Esophagus muscularis mucosa (tissue), 4 donors: Measurements from ENCODE around the gene SCAMP1. TPM values are rescaled to one million over a fixed set of nuclear protein-coding genes. Genes with fewer than 3 reads are reported as not detected.

Source experiments
- DNase-seq: peaks from one replicate; pipeline ENCODE4 v3.0.0-alpha.2; 2017; ENCODE audit errors: extremely low spot score
- H3K27ac ChIP-seq, 4 donors: fragments of 200-600 bp; sonication (generic); replicated peaks in 1 of 4; 1 replicate in 3 of 4; 2 replicates in 1 of 4; pipeline ENCODE4 v1.5.1; 2016 to 2019; ENCODE audit warnings: mild to moderate bottlenecking in 1 of 4
- H3K27me3 ChIP-seq, 4 donors: fragments of 200-600 bp; sonication (generic); one replicate each; pipeline versions ENCODE4 v1.5.1 to v1.6.0; 2016 to 2019
- H3K36me3 ChIP-seq, 4 donors: fragments of 200-600 bp; sonication (generic); one replicate each; pipeline ENCODE4 v1.5.1; 2016 to 2019
- H3K4me1 ChIP-seq, 4 donors: fragments of 200-600 bp; sonication (generic); one replicate each; pipeline ENCODE4 v1.5.1; 2016 to 2019
- H3K4me3 ChIP-seq, 4 donors: fragments of 200-600 bp; sonication (generic); 1 replicate in 2 of 4; 2 replicates in 2 of 4; pipeline ENCODE4 v1.5.1; 2016 to 2019; ENCODE audit warnings: mild to moderate bottlenecking in 4 of 4, moderate library complexity in 1 of 4
- H3K9me3 ChIP-seq, 4 donors: fragments of 200-600 bp; sonication (generic); 1 replicate in 3 of 4; 2 replicates in 1 of 4; pipeline ENCODE4 v1.5.1; 2016 to 2019
- EP300 ChIP-seq: sonication (generic); formaldehyde crosslinking; IDR thresholded peaks from one replicate; pipeline ENCODE4 v1.6.1; 2017; ENCODE audit warnings: antibody characterized with exemption
- POLR2A ChIP-seq: fragments of 450-650 bp; IDR thresholded peaks from one replicate; pipeline ENCODE4 v1.6.1; 2017; ENCODE audit warnings: antibody characterized with exemption, moderate library complexity, mild to moderate bottlenecking, low read depth
- POLR2AphosphoS5 ChIP-seq, 2 donors: sonication (generic); formaldehyde crosslinking; IDR thresholded peaks; one replicate each; pipeline ENCODE4 v1.6.1; 2017; ENCODE audit warnings: antibody characterized with exemption in 2 of 2
- WGBS: methylation state at CpG from one replicate; pipeline ENCODE4 v1.1.5; 2018; 5-methylcytosine and 5-hydroxymethylcytosine counted together
- intact Hi-C: fragments of 100-400 bp; cut with DNase I; formaldehyde crosslinking; loops from one replicate; pipeline ENCODE4 v1.15.1; 2023
- total RNA-seq, 4 donors: library from RNA; depleted of rRNA; stranded (reverse); fragments of >200 nt; gene quantifications; one replicate each; pipeline versions ENCODE4 v1.1.0 to v1.2.1, GENCODE V29; 2016
- TF ChIP-seq, protein P1 (sequence below), 3 experiments: fragments of 200-600 bp in 2 of 3; fragments of 450-650 bp in 1 of 3; sonication (generic) in 2 of 3; IDR thresholded peaks; one replicate each; pipeline ENCODE4 v1.5.1; 2017 to 2019; ENCODE audit warnings: antibody characterized with exemption in 3 of 3, mild to moderate bottlenecking in 2 of 3, moderate library complexity in 1 of 3

The SCAMP1 gene
- total RNA-seq, 4 donors from 2014 or later = 24.7 to 36.8 (median 30.8) TPM

DNA sequence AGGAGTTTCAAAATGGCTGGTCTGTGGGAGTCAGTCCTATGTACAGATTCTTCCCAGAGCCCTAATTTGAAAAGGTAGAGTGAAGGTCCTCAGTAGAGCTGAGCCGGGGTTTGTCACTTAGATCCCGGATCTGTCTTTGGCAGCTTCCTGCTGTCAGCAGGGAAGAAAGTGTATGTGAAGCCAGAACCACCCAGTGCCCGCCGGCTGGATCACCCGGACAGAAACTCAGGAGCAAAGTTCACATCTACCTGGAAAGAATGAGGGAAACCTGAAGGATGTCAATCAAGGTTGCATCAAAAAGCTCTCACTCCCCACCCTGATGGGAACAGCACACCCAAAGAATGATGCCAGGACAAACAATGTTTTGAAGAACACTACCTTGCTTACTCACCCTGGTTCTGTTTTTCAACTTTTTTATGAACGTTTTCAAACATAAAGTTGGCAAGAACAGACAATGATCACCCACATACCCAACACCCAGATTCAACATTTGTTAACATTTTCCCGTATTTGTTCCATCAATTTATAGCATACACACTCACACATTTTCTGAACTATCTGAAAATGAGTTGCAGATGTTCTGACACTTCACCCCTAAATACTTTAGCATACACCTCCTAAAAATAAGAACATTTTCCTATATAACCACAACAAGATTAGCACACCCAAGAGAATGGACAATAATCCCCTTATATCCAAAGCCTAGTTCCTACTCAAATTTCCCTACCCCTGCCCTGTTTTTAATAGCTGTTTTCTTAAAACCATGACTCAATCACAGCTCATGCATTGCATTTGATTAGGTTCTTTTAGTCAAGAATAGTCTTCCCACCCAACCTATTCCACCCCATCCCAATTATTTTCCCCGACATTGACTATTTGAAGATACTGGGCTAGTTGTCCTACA lies 154.3 kb downstream of the SCAMP1 start:
- peaks cover 45 to 52% (median 48%) of the 10 kb centered on the region in 4 donors for H3K4me1 ChIP-seq
- no peak overlapping the region for H3K27ac ChIP-seq
- no peak for DNase-seq
- WGBS = 90% methylated on average over 8 of the region's 8 CpGs
- no peaks in the 10 kb centered on the region for H3K36me3 ChIP-seq
- TF ChIP-seq EP300 (no peak), POLR2A (no peak), POLR2AphosphoS5 (IDR thresholded peaks at IDR 0.05) (no peak)
- TF ChIP-seq, protein P1, sequence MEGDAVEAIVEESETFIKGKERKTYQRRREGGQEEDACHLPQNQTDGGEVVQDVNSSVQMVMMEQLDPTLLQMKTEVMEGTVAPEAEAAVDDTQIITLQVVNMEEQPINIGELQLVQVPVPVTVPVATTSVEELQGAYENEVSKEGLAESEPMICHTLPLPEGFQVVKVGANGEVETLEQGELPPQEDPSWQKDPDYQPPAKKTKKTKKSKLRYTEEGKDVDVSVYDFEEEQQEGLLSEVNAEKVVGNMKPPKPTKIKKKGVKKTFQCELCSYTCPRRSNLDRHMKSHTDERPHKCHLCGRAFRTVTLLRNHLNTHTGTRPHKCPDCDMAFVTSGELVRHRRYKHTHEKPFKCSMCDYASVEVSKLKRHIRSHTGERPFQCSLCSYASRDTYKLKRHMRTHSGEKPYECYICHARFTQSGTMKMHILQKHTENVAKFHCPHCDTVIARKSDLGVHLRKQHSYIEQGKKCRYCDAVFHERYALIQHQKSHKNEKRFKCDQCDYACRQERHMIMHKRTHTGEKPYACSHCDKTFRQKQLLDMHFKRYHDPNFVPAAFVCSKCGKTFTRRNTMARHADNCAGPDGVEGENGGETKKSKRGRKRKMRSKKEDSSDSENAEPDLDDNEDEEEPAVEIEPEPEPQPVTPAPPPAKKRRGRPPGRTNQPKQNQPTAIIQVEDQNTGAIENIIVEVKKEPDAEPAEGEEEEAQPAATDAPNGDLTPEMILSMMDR (IDR thresholded peaks at IDR 0.05) = no peak
- no peaks in the 10 kb centered on the region for H3K9me3 ChIP-seq
- no peak overlapping the region for H3K4me3 ChIP-seq
- intact Hi-C loops = no loop called here
- no peaks in the 10 kb centered on the region for H3K27me3 ChIP-seq

DNA sequence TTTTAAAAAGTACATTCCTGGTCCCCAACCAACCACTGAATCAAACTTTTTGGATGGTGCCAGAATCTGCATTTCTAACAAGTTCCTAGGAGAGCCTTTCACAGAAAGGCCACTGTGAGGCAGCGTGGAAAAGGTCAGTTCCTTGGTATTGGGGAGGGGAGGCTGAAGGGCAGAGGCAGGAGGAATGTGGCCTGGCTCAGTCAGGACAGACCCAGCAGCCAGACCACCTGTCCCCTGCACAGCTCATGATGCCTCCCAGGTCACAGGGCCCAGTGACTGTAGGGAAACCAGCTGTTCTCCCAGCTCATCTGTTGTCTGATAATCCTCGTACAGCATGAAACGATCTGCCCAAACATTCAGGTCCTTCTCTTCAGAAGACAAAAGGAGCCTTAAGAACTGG lies 155.3 kb downstream of the SCAMP1 start:
- intact Hi-C loops = no loop called here
- Histone ChIP-seq H3K36me3 (no peaks in the 10 kb centered on the region), H3K9me3 (no peaks in the 10 kb centered on the region), H3K27ac (no peak overlapping the region), H3K4me3 (no peak overlapping the region), H3K27me3 (no peaks in the 10 kb centered on the region), H3K4me1 (peaks cover 36 to 51% (median 39%) of the 10 kb centered on the region in 4 donors)
- WGBS = 81% methylated on average over 3 of the region's 3 CpGs
- no peak for DNase-seq
- TF ChIP-seq EP300 = no peak

DNA sequence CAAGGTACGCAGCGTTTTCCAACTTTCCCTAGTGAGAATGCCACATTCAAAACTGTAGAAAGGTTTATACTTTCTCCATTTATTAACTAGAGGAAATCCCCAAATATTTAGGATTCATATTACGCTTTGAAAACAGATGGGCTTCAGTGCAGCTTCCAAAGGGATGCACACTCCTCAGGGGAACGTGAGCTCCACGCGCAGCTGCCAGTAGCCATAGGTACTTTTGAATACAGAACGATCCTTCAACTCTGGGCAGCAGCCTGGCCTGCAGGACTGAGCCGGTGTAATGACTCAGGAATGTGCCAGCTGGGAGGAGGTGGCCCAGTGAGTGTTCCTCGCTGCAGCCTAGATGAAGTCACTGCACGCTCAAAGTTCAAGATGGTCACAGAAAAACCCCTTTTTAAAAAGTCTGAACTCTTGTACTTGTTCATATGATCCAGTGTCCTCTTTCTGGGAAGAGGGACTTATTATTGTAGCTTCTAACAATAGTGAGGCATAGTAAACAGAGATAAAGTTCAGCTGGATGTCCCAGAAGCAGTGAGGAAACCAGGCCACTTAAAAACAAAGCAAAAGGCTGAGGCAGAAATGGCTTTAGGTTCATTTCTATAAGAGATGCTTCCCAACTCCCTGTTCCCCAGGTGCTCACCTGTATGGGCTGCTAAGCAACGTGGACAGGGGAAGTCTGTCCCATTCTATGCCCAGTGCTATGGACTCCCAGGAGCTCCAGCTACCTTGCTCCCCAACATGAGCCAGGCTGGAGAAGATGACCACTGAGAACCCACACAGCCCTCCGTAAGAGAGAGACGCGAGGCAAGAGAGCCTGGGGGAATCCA lies 158.2 kb downstream of the SCAMP1 start:
- DNase-seq = no peak
- 55% methylated on average over 13 of the region's 14 CpGs for WGBS
- peak; percentile 66 to 77 for TF ChIP-seq POLR2AphosphoS5 (IDR thresholded peaks at IDR 0.05)
- TF ChIP-seq, protein P1 (IDR thresholded peaks at IDR 0.05) = no peak
- TF ChIP-seq POLR2A = no peak
- TF ChIP-seq EP300 = no peak
- peaks cover 22 to 39% (median 30%) of the 10 kb centered on the region in 4 donors for H3K4me1 ChIP-seq
- H3K27ac ChIP-seq = peak overlapping the region; percentile 80 to 84 (median 82)
- H3K27me3 ChIP-seq = no peaks in the 10 kb centered on the region
- H3K4me3 ChIP-seq = no peak overlapping the region
- H3K36me3 ChIP-seq = no peaks in the 10 kb centered on the region
- H3K9me3 ChIP-seq = no peaks in the 10 kb centered on the region
- intact Hi-C loops = no loop called here

DNA sequence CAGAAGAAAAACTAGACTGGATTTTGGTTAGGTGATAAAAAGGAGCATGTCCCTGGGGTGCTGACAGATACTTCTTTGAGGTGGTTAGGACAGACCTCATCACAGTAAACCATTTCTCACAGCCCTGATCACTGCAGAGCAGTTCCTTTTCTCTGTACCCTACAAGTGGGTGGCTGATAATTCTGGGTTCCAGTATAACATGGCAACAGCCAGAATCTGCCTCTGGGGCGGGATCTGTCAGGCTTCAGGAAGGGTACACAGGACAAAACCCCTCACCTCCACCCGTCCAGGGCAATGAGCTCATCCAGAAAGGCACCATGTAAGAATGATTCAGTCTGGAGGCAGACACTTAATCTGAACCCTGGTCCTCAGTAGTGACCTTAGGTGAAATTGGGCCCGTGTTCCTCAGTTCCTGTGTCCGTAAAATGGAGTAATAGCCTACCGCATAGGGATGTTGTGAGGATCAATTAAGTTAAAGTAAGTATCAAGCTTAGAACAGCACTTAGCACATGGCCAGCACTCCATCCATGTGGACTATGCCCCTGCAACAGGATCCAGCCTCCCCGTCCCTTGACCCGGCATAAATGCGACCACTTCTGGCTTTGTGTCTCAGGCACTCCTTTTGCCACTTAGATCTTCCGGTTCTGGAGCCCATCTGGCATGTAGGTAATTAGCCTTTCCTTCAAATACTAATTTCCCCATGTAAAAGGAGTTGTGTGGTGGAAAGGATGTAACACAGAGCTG lies 159.0 kb downstream of the SCAMP1 start:
- H3K36me3 ChIP-seq = no peaks in the 10 kb centered on the region
- H3K27ac ChIP-seq = peak overlapping the region; percentile 80 to 84 (median 82)
- WGBS = 93% methylated on average over 7 of the region's 9 CpGs
- DNase-seq = no peak
- H3K4me3 ChIP-seq = no peak overlapping the region
- H3K27me3 ChIP-seq = no peaks in the 10 kb centered on the region
- intact Hi-C loops = no loop called here
- H3K4me1 ChIP-seq = peaks cover 30 to 46% (median 37%) of the 10 kb centered on the region in 4 donors
- no peak for TF ChIP-seq POLR2A
- no peak for TF ChIP-seq POLR2AphosphoS5 (IDR thresholded peaks at IDR 0.05)
- TF ChIP-seq EP300 = no peak
- TF ChIP-seq, protein P1 (IDR thresholded peaks at IDR 0.05) = no peak
- no peaks in the 10 kb centered on the region for H3K9me3 ChIP-seq
